ENCODE data around the gene HDAC5. TPM values are rescaled to one million over a fixed set of nuclear protein-coding genes. Genes with fewer than 3 reads are reported as not detected.
"Not testable (repeated sequence)": the region's sequence is repeated elsewhere in the genome, so short reads cannot be mapped to it uniquely, and the experiment has no call there.

HDAC5 gene
- total RNA-seq, 4 donors from 2014 or later, result 31.1 to 135 (median 68.0) TPM

DNA sequence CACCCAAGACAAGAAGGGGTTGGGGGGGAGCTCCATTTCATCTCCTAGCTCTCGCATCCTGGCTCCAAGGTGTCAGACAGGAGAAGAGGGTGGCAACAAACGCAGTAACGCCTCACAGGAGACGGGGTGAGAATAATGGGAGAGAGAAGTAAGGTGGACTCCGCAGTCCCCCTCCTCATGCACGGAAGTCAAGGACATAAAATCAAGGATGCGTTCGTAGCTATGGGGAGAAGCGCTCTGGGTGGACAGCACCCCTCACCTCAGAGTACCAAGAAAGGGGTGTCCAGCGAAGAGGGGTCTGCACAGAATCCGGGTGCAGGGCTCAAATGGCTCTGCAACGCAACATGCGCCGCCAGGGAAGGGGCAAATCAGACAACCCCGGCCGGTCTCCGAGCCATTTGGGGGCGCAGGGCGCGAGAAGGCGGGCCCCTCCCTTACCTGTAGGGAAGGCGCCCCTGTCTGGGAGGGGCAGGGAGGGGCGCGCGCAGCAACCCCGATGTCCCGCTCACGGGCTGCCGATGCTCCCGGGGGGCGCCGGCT is 555 bp downstream of the HDAC5 start:
- Histone ChIP-seq H3K4me3 (peak overlapping the region; percentile 71 to 99 (median 88)), H3K27me3 (no peaks in the 10 kb centered on the region), H3K4me1 (peaks cover 21 to 63% (median 54%) of the 10 kb centered on the region in 3 donors), H3K36me3 (no peaks in the 10 kb centered on the region), H3K9me3 (no peaks in the 10 kb centered on the region), H3K27ac (peak overlapping the region; percentile 87 to 99 (median 98))
- DNase-seq, result no peak
- no peak for TF ChIP-seq POLR2A (IDR thresholded peaks at IDR 0.05)
- TF ChIP-seq, protein P1, sequence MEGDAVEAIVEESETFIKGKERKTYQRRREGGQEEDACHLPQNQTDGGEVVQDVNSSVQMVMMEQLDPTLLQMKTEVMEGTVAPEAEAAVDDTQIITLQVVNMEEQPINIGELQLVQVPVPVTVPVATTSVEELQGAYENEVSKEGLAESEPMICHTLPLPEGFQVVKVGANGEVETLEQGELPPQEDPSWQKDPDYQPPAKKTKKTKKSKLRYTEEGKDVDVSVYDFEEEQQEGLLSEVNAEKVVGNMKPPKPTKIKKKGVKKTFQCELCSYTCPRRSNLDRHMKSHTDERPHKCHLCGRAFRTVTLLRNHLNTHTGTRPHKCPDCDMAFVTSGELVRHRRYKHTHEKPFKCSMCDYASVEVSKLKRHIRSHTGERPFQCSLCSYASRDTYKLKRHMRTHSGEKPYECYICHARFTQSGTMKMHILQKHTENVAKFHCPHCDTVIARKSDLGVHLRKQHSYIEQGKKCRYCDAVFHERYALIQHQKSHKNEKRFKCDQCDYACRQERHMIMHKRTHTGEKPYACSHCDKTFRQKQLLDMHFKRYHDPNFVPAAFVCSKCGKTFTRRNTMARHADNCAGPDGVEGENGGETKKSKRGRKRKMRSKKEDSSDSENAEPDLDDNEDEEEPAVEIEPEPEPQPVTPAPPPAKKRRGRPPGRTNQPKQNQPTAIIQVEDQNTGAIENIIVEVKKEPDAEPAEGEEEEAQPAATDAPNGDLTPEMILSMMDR (IDR thresholded peaks at IDR 0.05), result no peak
- WGBS, 2 donors, result 1 to 8% methylated on average over 8 to 17 of the region's 32 CpGs
- intact Hi-C loops (cut with DNase I), result no loop called here

- intact Hi-C loops (cut with DNase I), result no loop called here
- DNase-seq, result no peak
- WGBS, 2 donors, result 0% methylated on average over 1 of the region's 1 CpG
Measured at GRCh38 chr17:44121997-44122815, 1.2 kb downstream of the HDAC5 start.

DNA sequence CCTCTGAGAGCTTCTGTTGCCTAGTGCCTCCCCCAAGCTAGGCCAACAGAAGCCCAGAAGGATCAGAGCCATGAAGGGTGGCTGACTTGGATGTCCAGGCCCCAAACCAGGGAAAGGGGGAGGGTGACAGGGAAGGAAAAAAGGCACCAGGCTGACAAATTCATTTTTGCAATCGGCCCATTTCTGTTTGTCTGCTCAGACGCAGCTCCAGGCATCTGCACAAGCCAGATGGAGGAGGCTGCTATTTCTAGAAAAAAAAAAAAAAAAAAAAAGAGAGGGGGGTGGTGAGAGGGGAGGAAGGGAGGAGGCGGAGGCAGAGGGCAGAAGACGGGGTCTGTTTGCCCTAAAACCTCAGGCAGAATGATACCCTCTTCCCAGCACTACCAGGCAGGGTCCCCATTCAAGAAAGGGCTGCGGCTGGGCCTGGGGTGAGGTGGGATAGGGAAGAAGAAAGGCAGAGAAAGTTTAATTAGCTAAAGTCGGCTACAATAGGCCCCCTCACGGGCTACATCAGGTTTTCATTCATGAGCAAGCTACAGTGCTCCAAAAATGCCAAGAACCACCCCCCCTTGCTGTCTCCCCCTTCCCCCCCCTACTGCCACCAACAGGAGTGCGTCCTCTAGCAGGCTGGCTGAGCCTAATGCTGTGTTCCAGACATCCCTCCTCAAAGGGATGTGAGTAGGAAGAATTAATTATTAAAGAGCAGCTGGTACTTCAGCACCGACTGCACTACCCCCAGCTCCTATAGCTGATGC is 2.4 kb downstream of the HDAC5 start:
- Histone ChIP-seq H3K9me3 (no peaks in the 10 kb centered on the region), H3K4me3 (peak overlapping the region in 2 of 4 donors; percentile 99), H3K27ac (peak overlapping the region in 3 of 4 donors; percentile 39 to 99 (median 97)), H3K27me3 (no peaks in the 10 kb centered on the region), H3K36me3 (peaks cover 0 to 15% (median 0%) of the 10 kb centered on the region in 3 donors), H3K4me1 (peaks cover 21 to 72% (median 55%) of the 10 kb centered on the region in 3 donors)
- intact Hi-C loops (cut with DNase I), result no loop called here
- 48 to 52% methylated on average over 7 to 9 of the region's 9 CpGs for WGBS, 2 donors
- TF ChIP-seq, protein P1 (IDR thresholded peaks at IDR 0.05), result no peak
- TF ChIP-seq POLR2A (IDR thresholded peaks at IDR 0.05), result no peak
- DNase-seq, result no peak

More at GRCh38 chr17:44121997-44122815, 1.2 kb downstream of the HDAC5 start:
- TF ChIP-seq, protein P1 (IDR thresholded peaks at IDR 0.05), result no peak
- no peak for TF ChIP-seq POLR2A (IDR thresholded peaks at IDR 0.05)
- Histone ChIP-seq H3K4me1 (peaks cover 21 to 68% (median 55%) of the 10 kb centered on the region in 3 donors), H3K27me3 (no peaks in the 10 kb centered on the region), H3K27ac (peak overlapping the region in 3 of 4 donors; percentile 97 to 99 (median 98)), H3K9me3 (no peaks in the 10 kb centered on the region), H3K4me3 (peak overlapping the region; percentile 71 to 99 (median 88)), H3K36me3 (peaks cover 0 to 4% (median 0%) of the 10 kb centered on the region in 3 donors)

- H3K4me3 ChIP-seq; H3K27me3 ChIP-seq; intact Hi-C loops (cut with DNase I); H3K9me3 ChIP-seq; DNase-seq: not testable (repeated sequence)
- WGBS, 2 donors, result 93 to 94% methylated on average over 4 to 5 of the region's 11 CpGs
- H3K27ac ChIP-seq, result peak overlapping the region in 1 of 4 donors; percentile 37
- H3K36me3 ChIP-seq, result peaks cover 0 to 23% (median 0%) of the 10 kb centered on the region in 3 donors
- peaks cover 21 to 79% (median 55%) of the 10 kb centered on the region in 3 donors for H3K4me1 ChIP-seq
Measured at GRCh38 chr17:44120281-44120680, 3.2 kb downstream of the HDAC5 start.

DNA sequence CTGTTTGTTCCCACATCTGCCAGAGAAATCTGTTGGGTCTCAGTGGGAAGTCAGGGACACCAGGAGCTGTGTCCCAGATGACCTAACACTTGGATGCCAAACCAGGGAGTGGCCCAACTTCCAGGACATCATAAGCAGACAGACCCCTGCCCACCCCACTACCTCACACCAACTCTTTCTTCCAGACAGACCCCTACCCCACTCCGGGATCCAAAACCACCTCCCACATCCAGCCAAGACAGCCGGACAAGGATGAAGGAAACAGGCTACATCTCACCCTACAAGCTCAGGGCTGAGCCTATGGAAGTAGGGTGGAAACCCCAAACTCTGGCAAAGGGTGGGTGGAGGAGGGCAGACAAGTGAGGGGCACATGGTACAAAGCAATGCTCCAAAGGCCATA is 3.6 kb downstream of the HDAC5 start:
- no peaks in the 10 kb centered on the region for H3K27me3 ChIP-seq
- no peaks in the 10 kb centered on the region for H3K9me3 ChIP-seq
- intact Hi-C loops (cut with DNase I), result no loop called here
- peak overlapping the region; percentile 28 to 69 (median 39) for H3K27ac ChIP-seq
- peaks cover 0 to 28% (median 0%) of the 10 kb centered on the region in 3 donors for H3K36me3 ChIP-seq
- no peak overlapping the region for H3K4me3 ChIP-seq
- 100% methylated on average over 1 to 2 of the region's 2 CpGs for WGBS, 2 donors
- TF ChIP-seq, protein P1 (IDR thresholded peaks at IDR 0.05), result no peak
- no peak for TF ChIP-seq POLR2A (IDR thresholded peaks at IDR 0.05)
- peaks cover 21 to 84% (median 55%) of the 10 kb centered on the region in 3 donors for H3K4me1 ChIP-seq
- DNase-seq, result no peak
